HG03521 (cell line): ENCODE results near the gene CD200R1.

Experiments
- ATAC-seq: cut with Tn5 transposase; IDR thresholded peaks from one replicate; pipeline ENCODE4 v1.9.1; 2021; ENCODE audit warnings: mild to moderate bottlenecking, moderate library complexity; ENCODE audit not compliant: unreplicated experiment

The CD200R1 gene

GRCh38 chr3:112889357-112889756 is 85.5 kb downstream of the CD200R1 start:
- ATAC-seq, result no peak

GRCh38 chr3:112888381-112889085 is 86.4 kb downstream of the CD200R1 start:
- ATAC-seq, result no peak

- ATAC-seq, result no peak
These were observed 90.1 kb downstream of the CD200R1 start for GRCh38 chr3:112884678-112885290.

GRCh38 chr3:112881891-112882290 is 93.0 kb downstream of the CD200R1 start:
- no peak for ATAC-seq

- no peak for ATAC-seq
These were observed 99.3 kb downstream of the CD200R1 start for GRCh38 chr3:112875561-112875960.

- ATAC-seq, result no peak
These were observed 100.2 kb downstream of the CD200R1 start for GRCh38 chr3:112874725-112875124.

GRCh38 chr3:112873632-112874031 is 101.3 kb downstream of the CD200R1 start:
- peak; percentile 65 for ATAC-seq

GRCh38 chr3:112871735-112872134 is 103.2 kb downstream of the CD200R1 start:
- ATAC-seq, result no peak
